ENCODE results near the gene SCAANT1.

The SCAANT1 gene

GRCh38 chr3:63896332-63897030, 15.7 kb downstream of the SCAANT1 start:
- DNase-seq: no peak

GRCh38 chr3:63895422-63896189, 16.6 kb downstream of the SCAANT1 start:
- no peak for DNase-seq

- DNase-seq: no peak
Observed at GRCh38 chr3:63892773-63893352, 19.3 kb downstream of the SCAANT1 start.

- DNase-seq: no peak
Observed at GRCh38 chr3:63891518-63891917, 20.7 kb downstream of the SCAANT1 start.

- DNase-seq: no peak
Observed at GRCh38 chr3:63886858-63887257, 25.3 kb downstream of the SCAANT1 start.

GRCh38 chr3:63880653-63881052, 31.5 kb downstream of the SCAANT1 start:
- DNase-seq: no peak

GRCh38 chr3:63878394-63879060, 33.7 kb downstream of the SCAANT1 start:
- DNase-seq: no peak

GRCh38 chr3:63877737-63878393, 34.3 kb downstream of the SCAANT1 start:
- DNase-seq: no peak

GRCh38 chr3:63876260-63876659, 35.9 kb downstream of the SCAANT1 start:
- DNase-seq: no peak

GRCh38 chr3:63875510-63875909, 36.7 kb downstream of the SCAANT1 start:
- no peak for DNase-seq

GRCh38 chr3:63874769-63875168, 37.4 kb downstream of the SCAANT1 start:
- no peak for DNase-seq

GRCh38 chr3:63872135-63872924, 39.9 kb downstream of the SCAANT1 start:
- DNase-seq: no peak

GRCh38 chr3:63870615-63871005, 41.6 kb downstream of the SCAANT1 start:
- no peak for DNase-seq

- no peak for DNase-seq
Observed at GRCh38 chr3:63869940-63870614, 42.1 kb downstream of the SCAANT1 start.

- DNase-seq: no peak
Observed at GRCh38 chr3:63867225-63867624, 45.0 kb downstream of the SCAANT1 start.

GRCh38 chr3:63864965-63865327, 47.2 kb downstream of the SCAANT1 start:
- no peak for DNase-seq

- peak; percentile 86 for DNase-seq
Observed at GRCh38 chr3:63864008-63864964, 47.9 kb downstream of the SCAANT1 start.

- DNase-seq: peak; percentile 72
Observed at GRCh38 chr3:63863150-63864007, 48.8 kb downstream of the SCAANT1 start, which contains the start of the genes ATXN7 and THOC7. TSS of gene ATXN7 (plus strand) at chr3:63863867. CDS start at chr3:63912599, 48,732 bp downstream. TSS of gene THOC7 (minus strand) at chr3:63863805. CDS start at chr3:63863790, 15 bp downstream.

GRCh38 chr3:63862804-63863149, 49.4 kb downstream of the SCAANT1 start:
- DNase-seq: no peak

All from 8988T (cell line).